ENCODE data around the gene HBE1. TPM values are rescaled to one million over a fixed set of nuclear protein-coding genes. Genes with fewer than 3 reads are reported as not detected.
"Not testable (repeated sequence)": the region's sequence is repeated elsewhere in the genome, so short reads cannot be mapped to it uniquely, and the experiment has no call there.

HBE1 gene
- total and polyA plus RNA-seq, 10 of the 15 experiments (the other 5 are each of a cell fraction or from before 2014, with no cell fraction given), result 0.13 to 2.7 (median 0.62) TPM; not detected in 5

DNA sequence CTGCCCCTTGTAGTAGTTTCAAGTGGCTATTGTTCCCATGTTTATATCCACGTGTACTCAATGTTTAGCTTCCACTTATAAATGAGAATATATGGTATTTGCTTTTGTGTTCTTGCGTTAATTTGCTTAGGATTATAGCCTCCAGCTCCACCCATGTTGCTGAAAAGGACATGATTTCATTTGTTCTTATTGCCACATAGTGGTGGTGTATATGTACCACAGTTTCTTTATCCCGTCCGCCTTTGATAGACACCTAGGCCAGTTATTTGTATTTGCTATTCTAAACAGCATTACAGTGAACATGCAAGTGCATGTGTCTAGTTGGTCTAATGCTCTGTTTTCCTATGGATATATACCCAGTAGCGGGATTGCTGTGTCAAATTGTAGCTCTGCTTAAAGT, 47.5 kb upstream of the HBE1 start:
- no peaks in the 10 kb centered on the region for H3K36me3 ChIP-seq (ENCODE audit: control insufficient read depth in 2 of 2, insufficient read depth in 2 of 2, low read length in 1 of 2)
- POLR2A ChIA-PET, result no interaction called here
- no peak overlapping the region for H3K4me3 ChIP-seq
- BruUV-seq (replicated peaks), result no TSS peak
- DNase-seq (ENCODE audit: low read depth, low spot score) (no peak), FAIRE-seq (no peak), ATAC-seq (no peak)
- H3K9ac ChIP-seq (ENCODE audit: control insufficient read depth, insufficient read depth, low read length), result no peak overlapping the region
- no peaks in the 10 kb centered on the region; a peak in 1 of 4 replicates for H3K27me3 ChIP-seq (replicated peaks in 1 of 2; ENCODE audit: control insufficient read depth in 2 of 2, insufficient read depth in 2 of 2, low read length in 1 of 2)
- 33% methylated on average over 5 of the region's 5 CpGs for WGBS (ENCODE audit: insufficient coverage, insufficient replicate concordance, low lambda C conversion rate, missing lambda C conversion rate)
- RAD21 ChIA-PET (ENCODE audit: unreplicated experiment), result interaction anchor here (0.9 kb wide), 1 partner anchor 573 kb away, joined by 3 read pairs; no protein-coding TSS in a partner anchor
- intact Hi-C loops (cut with micrococcal nuclease; ENCODE audit: unreplicated experiment), result no loop called here
- H3K27ac ChIP-seq (ENCODE audit: control insufficient read depth, insufficient read depth), result no peak overlapping the region
- no peaks in the 10 kb centered on the region for H3K9me3 ChIP-seq (replicated peaks; ENCODE audit: control insufficient read depth, insufficient read depth, low read length)
- SMC1A ChIA-PET (ENCODE audit: uncharacterized antibody, unreplicated experiment), result interaction anchor here (1.1 kb wide), 1 partner anchor 11 kb away, joined by 3 read pairs; no protein-coding TSS in a partner anchor
- H3K79me2 ChIP-seq (ENCODE audit: control insufficient read depth, insufficient read depth, low read length), result no peaks in the 10 kb centered on the region
- no peak overlapping the region for H3K4me2 ChIP-seq (ENCODE audit: control insufficient read depth, insufficient read depth)
- in situ Hi-C loops (cut with MboI), result no loop called here
- no peaks in the 10 kb centered on the region for H3K4me1 ChIP-seq (ENCODE audit: control insufficient read depth, insufficient read depth, low read length)
- CTCF ChIA-PET, result no interaction called here
- H2AFZ ChIP-seq (ENCODE audit: control insufficient read depth, low read depth, low read length), result no peak overlapping the region
- no peak for TF ChIP-seq SUPT20H (IDR thresholded peaks at IDR 0.05; ENCODE audit: borderline replicate concordance, control insufficient read depth, low read depth, low read length)
- no peak for TF ChIP-seq RCOR1 (conservative IDR thresholded peaks at IDR 0.05; ENCODE audit: low read depth, low read length)
- TF ChIP-seq IRF4 (IDR thresholded peaks at IDR 0.05; ENCODE audit: low read depth, low read length), result no peak
- no peaks in the 10 kb centered on the region for H4K20me1 ChIP-seq (ENCODE audit: control insufficient read depth, insufficient read depth)

DNA sequence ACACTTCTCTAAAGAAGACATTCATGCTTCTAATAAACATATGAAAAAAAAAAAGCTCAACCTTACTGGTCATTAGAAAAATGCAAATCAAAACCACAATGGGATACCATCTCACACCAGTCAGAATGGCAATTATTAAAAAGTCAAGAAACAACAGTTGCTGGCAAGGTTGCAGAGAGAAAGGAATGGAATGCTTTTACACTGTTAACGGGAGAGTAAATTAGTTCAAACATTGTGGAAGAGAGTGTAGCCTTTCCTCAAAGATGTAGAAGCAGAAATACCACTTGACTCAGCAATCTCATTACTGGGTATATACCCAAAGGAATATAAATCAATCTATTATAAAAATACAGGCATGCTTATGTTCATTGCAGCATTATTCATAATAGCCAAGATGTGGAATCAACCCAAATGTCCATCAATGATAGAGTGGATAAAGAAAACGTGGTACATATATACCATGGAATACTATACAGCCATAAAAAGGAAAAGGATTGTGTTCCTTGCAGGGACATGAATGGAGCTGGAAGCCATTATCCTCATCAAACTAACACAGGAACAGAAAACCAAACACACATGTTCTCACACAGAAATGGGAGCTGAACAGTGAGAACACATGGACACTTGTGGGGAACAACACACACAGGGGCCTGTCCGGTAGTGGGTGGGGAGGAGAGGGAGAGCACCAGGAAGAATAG, 43.7 kb upstream of the HBE1 start:
- H3K27me3 ChIP-seq (replicated peaks in 1 of 2; ENCODE audit: control insufficient read depth in 2 of 2, insufficient read depth in 2 of 2, low read length in 1 of 2); H2AFZ ChIP-seq (ENCODE audit: control insufficient read depth, low read depth, low read length); RAD21 ChIA-PET (ENCODE audit: unreplicated experiment); intact Hi-C loops (cut with micrococcal nuclease; ENCODE audit: unreplicated experiment); H3K4me1 ChIP-seq (ENCODE audit: control insufficient read depth, insufficient read depth, low read length); DNase-seq (ENCODE audit: low read depth, low spot score); POLR2A ChIA-PET; H3K9ac ChIP-seq (ENCODE audit: control insufficient read depth, insufficient read depth, low read length); H3K36me3 ChIP-seq (ENCODE audit: control insufficient read depth in 2 of 2, insufficient read depth in 2 of 2, low read length in 1 of 2); FAIRE-seq; H3K9me3 ChIP-seq (replicated peaks; ENCODE audit: control insufficient read depth, insufficient read depth, low read length); H3K27ac ChIP-seq (ENCODE audit: control insufficient read depth, insufficient read depth); in situ Hi-C loops (cut with MboI); ATAC-seq; BruUV-seq (replicated peaks); H4K20me1 ChIP-seq (ENCODE audit: control insufficient read depth, insufficient read depth); SMC1A ChIA-PET (ENCODE audit: uncharacterized antibody, unreplicated experiment); H3K4me3 ChIP-seq; H3K4me2 ChIP-seq (ENCODE audit: control insufficient read depth, insufficient read depth); H3K79me2 ChIP-seq (ENCODE audit: control insufficient read depth, insufficient read depth, low read length): not testable (repeated sequence)
- 47% methylated on average over 3 of the region's 3 CpGs for WGBS (ENCODE audit: insufficient coverage, insufficient replicate concordance, low lambda C conversion rate, missing lambda C conversion rate)
- CTCF ChIA-PET, result interaction anchor here (0.6 kb wide), 1 partner anchor 690 kb away, joined by 3 read pairs; no protein-coding TSS in a partner anchor
